B cell (primary cell): ENCODE results near the gene RSU1. TPM values are rescaled to one million over a fixed set of nuclear protein-coding genes. Genes with fewer than 3 reads are reported as not detected.

Source experiments
- ATAC-seq: fragments of 200-7000 bp; cut with Tn5 transposase; one replicate; pipeline ENCODE4 v1.10.0; 2021; ENCODE audit warnings: low read depth, mild to moderate bottlenecking, moderate number of reproducible peaks, moderate library complexity
- CTCF ChIA-PET: fragments of 350-600 bp; sonication (Branson Sonifier 250); formaldehyde crosslinking; loops from one replicate; lab custom pipeline; 2021; ENCODE audit warnings: antibody characterized with exemption, inconsistent platforms; lab: Charles Lee
- POLR2A ChIA-PET: fragments of 350-600 bp; sonication (Branson Sonifier 250); formaldehyde crosslinking; loops from one replicate; lab custom pipeline; 2021; ENCODE audit warnings: antibody characterized with exemption; lab: Charles Lee
- DNase-seq: peaks from one replicate; pipeline ENCODE4 v3.0.0; 2013
- H2AFZ ChIP-seq: 2 replicates; pipeline ENCODE4 v1.6.1; 2012; ENCODE audit warnings: mild to moderate bottlenecking, low read depth, low read length; ENCODE audit not compliant: insufficient read depth, poor library complexity, severe bottlenecking
- H3K27ac ChIP-seq, 2 donors: 1 replicate in 1 of 2; 2 replicates in 1 of 2; pipeline ENCODE4 v1.5.1; 2012 to 2013; ENCODE audit warnings: low read length in 2 of 2, mild to moderate bottlenecking in 2 of 2, moderate library complexity in 1 of 2
- H3K27me3 ChIP-seq, 4 experiments: fragments of 200-600 bp in 1 of 4; sonication (generic) in 1 of 4; replicated peaks in 1 of 4; 1 replicate in 2 of 4; 2 replicates in 2 of 4; pipeline versions ENCODE4 v1.6.1 to v1.7.0; 2013 to 2016; ENCODE audit warnings: low read length in 3 of 4, mild to moderate bottlenecking in 2 of 4, mixed read lengths in 1 of 4, moderate library complexity in 1 of 4; ENCODE audit not compliant: insufficient read depth in 4 of 4, control insufficient read depth in 3 of 4; ENCODE audit errors: control extremely low read depth in 1 of 4
- H3K36me3 ChIP-seq, 2 experiments: replicated peaks in 1 of 2; 1 replicate in 1 of 2; 2 replicates in 1 of 2; pipeline versions ENCODE4 v1.6.1 to v1.7.1; 2013; ENCODE audit warnings: low read length in 1 of 2; ENCODE audit not compliant: insufficient read depth in 2 of 2, control insufficient read depth in 1 of 2; ENCODE audit errors: control extremely low read depth in 1 of 2, extremely low read depth in 1 of 2
- H3K4me1 ChIP-seq, 2 donors: fragments of 200-600 bp in 1 of 2; sonication (generic) in 1 of 2; 1 replicate in 1 of 2; 2 replicates in 1 of 2; pipeline versions ENCODE4 v1.5.1 to v1.6.1; 2013 to 2017; ENCODE audit warnings: low read length in 2 of 2; ENCODE audit not compliant: control insufficient read depth in 2 of 2, insufficient read depth in 2 of 2
- H3K4me2 ChIP-seq: replicated peaks from 2 replicates; pipeline ENCODE3; 2012; ENCODE audit warnings: mild to moderate bottlenecking, low read depth, low read length; ENCODE audit not compliant: poor library complexity, severe bottlenecking
- H3K4me3 ChIP-seq, 5 experiments: fragments of 200-600 bp in 1 of 5; sonication (generic) in 1 of 5; 1 replicate in 3 of 5; 2 replicates in 2 of 5; pipeline versions ENCODE4 v1.5.1 to v1.7.0; 2011 to 2016; ENCODE audit warnings: low read length in 4 of 5, mild to moderate bottlenecking in 4 of 5, low read depth in 2 of 5, control low read depth in 1 of 5, moderate library complexity in 1 of 5; ENCODE audit not compliant: insufficient read depth in 1 of 5; ENCODE audit errors: control extremely low read depth in 1 of 5, extremely low read depth in 1 of 5
- H3K79me2 ChIP-seq: fragments of 200-600 bp; sonication (generic); one replicate; pipeline ENCODE4 v1.6.0; 2016; ENCODE audit warnings: low read length; ENCODE audit not compliant: control insufficient read depth, insufficient read depth
- H3K9ac ChIP-seq: fragments of 200-600 bp; sonication (generic); 2 replicates; pipeline ENCODE4 v1.6.1; 2017; ENCODE audit warnings: mild to moderate bottlenecking, low read length, moderate library complexity
- H3K9me3 ChIP-seq, 3 donors: one replicate each; pipeline versions ENCODE4 v1.6.1 to v1.7.1; 2013; ENCODE audit warnings: low read length in 2 of 3; ENCODE audit not compliant: control insufficient read depth in 2 of 3, insufficient read depth in 1 of 3; ENCODE audit errors: control extremely low read depth in 1 of 3
- H4K20me1 ChIP-seq: 2 replicates; pipeline ENCODE4 v1.6.0; 2012; ENCODE audit warnings: mild to moderate bottlenecking, low read length; ENCODE audit not compliant: insufficient read depth, control insufficient read depth, poor library complexity, severe bottlenecking
- H3K27ac Mint-ChIP-seq: one replicate; pipeline ENCODE4 v1.8.0; 2021; ENCODE audit warnings: mixed read lengths
- H3K27me3 Mint-ChIP-seq: one replicate; pipeline ENCODE4 v1.8.0; 2021; ENCODE audit warnings: mixed read lengths
- H3K4me1 Mint-ChIP-seq: one replicate; pipeline ENCODE4 v1.8.0; 2021; ENCODE audit warnings: mixed read lengths
- H3K4me3 Mint-ChIP-seq: one replicate; pipeline ENCODE4 v1.8.0; 2021; ENCODE audit warnings: mixed read lengths
- H3K9me3 Mint-ChIP-seq: one replicate; pipeline ENCODE4 v1.8.0; 2022; ENCODE audit warnings: mixed read lengths; ENCODE audit not compliant: insufficient read depth
- EZH2 ChIP-seq: IDR thresholded peaks from 2 replicates; pipeline ENCODE4 v1.6.1; 2012; ENCODE audit warnings: borderline replicate concordance, low read depth, mild to moderate bottlenecking, moderate library complexity, low read length; ENCODE audit not compliant: insufficient read depth, poor library complexity, severe bottlenecking
- WGBS: methylation state at CpG from one replicate; pipeline ENCODE4 v1.1.5; 2013; ENCODE audit warnings: missing lambda C conversion rate; ENCODE audit not compliant: insufficient coverage; 5-methylcytosine and 5-hydroxymethylcytosine counted together
- intact Hi-C: fragments of 100-400 bp; cut with micrococcal nuclease; formaldehyde crosslinking; loops from one replicate; pipeline ENCODE4 v1.10.0; 2022
- polyA plus RNA-seq: library from polyadenylated mRNA; depleted of rRNA; stranded (reverse); fragments of >200 nt; gene quantifications from 2 replicates; pipeline ENCODE4 v1.2.3, GENCODE V29; 2012
- total RNA-seq, 2 donors: library from RNA; stranded (reverse); fragments of 120-200 nt in 1 of 2; gene quantifications; 1 replicate in 1 of 2; 2 replicates in 1 of 2; pipeline versions ENCODE4 v1.2.3 to v1.2.4, GENCODE V29; 2013 to 2022
- TF ChIP-seq, protein P1 (sequence below): fragments of 200-600 bp; IDR thresholded peaks from one replicate; pipeline ENCODE4 v1.8.0; 2022; ENCODE audit warnings: antibody characterized with exemption, mild to moderate bottlenecking

Gene RSU1
- total and polyA plus RNA-seq, 2 donors (not counting 1 experiment from before 2014, with no cell fraction given) = 33.4 to 41.1 TPM

DNA sequence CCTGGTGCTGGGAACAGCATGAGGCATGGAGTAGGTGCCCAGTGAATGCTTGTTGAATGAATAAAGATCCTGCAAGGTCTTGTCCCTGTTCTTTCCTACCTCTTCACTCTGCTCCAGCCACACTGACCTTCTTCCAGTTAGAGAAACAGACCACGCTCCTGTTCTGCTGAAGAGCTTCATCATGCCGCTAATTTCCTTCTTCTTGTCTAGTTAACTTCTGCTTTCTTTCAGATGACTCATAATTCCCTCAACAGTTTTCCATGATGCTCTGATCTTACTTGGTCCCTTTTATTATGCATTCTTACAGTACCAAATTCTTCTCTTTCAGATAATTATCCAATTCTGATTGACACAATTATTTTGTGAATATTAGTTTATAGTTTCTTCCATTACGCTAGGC, 236.0 kb downstream of the RSU1 start:
- ChIA-PET POLR2A (no interaction called here), CTCF (no interaction called here)
- H3K4me3 ChIP-seq = no peak overlapping the region
- ATAC-seq (no peak), DNase-seq (no peak)
- H3K9me3 ChIP-seq = peaks cover 0 to 4% (median 0%) of the 10 kb centered on the region in 3 donors
- no peaks in the 10 kb centered on the region for H4K20me1 ChIP-seq
- no peaks in the 10 kb centered on the region for H3K36me3 ChIP-seq
- H3K4me2 ChIP-seq = no peak overlapping the region
- no peak overlapping the region for H3K27ac Mint-ChIP-seq
- no peak overlapping the region for H2AFZ ChIP-seq
- H3K9ac ChIP-seq = no peak overlapping the region
- H3K9me3 Mint-ChIP-seq = no peaks in the 10 kb centered on the region
- peaks cover 3% of the 10 kb centered on the region for H3K4me1 Mint-ChIP-seq
- H3K27ac ChIP-seq = no peak overlapping the region
- 53% methylated on average over 2 of the region's 3 CpGs for WGBS
- no peaks in the 10 kb centered on the region for H3K79me2 ChIP-seq
- H3K4me1 ChIP-seq = no peaks in the 10 kb centered on the region
- peaks cover 29% of the 10 kb centered on the region for H3K27me3 Mint-ChIP-seq
- no peak overlapping the region for H3K4me3 Mint-ChIP-seq
- H3K27me3 ChIP-seq = no peaks in the 10 kb centered on the region
- intact Hi-C loops = no loop called here
- no peak for TF ChIP-seq EZH2
- TF ChIP-seq, protein P1, sequence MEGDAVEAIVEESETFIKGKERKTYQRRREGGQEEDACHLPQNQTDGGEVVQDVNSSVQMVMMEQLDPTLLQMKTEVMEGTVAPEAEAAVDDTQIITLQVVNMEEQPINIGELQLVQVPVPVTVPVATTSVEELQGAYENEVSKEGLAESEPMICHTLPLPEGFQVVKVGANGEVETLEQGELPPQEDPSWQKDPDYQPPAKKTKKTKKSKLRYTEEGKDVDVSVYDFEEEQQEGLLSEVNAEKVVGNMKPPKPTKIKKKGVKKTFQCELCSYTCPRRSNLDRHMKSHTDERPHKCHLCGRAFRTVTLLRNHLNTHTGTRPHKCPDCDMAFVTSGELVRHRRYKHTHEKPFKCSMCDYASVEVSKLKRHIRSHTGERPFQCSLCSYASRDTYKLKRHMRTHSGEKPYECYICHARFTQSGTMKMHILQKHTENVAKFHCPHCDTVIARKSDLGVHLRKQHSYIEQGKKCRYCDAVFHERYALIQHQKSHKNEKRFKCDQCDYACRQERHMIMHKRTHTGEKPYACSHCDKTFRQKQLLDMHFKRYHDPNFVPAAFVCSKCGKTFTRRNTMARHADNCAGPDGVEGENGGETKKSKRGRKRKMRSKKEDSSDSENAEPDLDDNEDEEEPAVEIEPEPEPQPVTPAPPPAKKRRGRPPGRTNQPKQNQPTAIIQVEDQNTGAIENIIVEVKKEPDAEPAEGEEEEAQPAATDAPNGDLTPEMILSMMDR = no peak

DNA sequence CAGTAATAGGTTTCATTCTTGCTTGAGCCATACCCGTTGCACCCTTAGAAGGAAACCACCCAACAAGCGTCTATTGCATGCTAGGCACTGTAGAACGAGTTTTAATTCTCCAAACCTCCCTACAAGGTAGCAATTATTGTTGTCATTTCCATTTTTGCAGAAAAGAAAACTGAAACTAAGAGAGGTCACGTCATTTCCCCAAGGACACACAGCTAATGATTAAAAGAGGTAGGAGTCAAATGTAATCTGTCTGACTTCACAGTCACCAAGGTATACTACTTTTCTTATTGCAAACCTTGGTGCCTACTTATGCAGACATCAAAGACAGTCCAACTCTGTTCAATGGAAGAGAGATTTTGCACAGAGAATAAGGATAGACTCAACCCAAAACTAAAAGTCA, 246.5 kb downstream of the RSU1 start:
- Histone ChIP-seq H2AFZ (no peak overlapping the region), H4K20me1 (no peaks in the 10 kb centered on the region), H3K9ac (no peak overlapping the region), H3K79me2 (no peaks in the 10 kb centered on the region), H3K27ac (no peak overlapping the region), H3K36me3 (no peaks in the 10 kb centered on the region), H3K4me3 (no peak overlapping the region), H3K27me3 (no peaks in the 10 kb centered on the region), H3K4me1 (no peaks in the 10 kb centered on the region), H3K9me3 (peaks cover 0 to 4% (median 0%) of the 10 kb centered on the region in 3 donors), H3K4me2 (no peak overlapping the region)
- TF ChIP-seq, protein P1 = no peak
- TF ChIP-seq EZH2 = no peak
- DNase-seq = no peak
- Mint-ChIP-seq H3K4me3 (no peak overlapping the region), H3K4me1 (peaks cover 3% of the 10 kb centered on the region), H3K9me3 (no peaks in the 10 kb centered on the region), H3K27me3 (peaks cover 20% of the 10 kb centered on the region), H3K27ac (no peak overlapping the region)
- POLR2A ChIA-PET = no interaction called here
- CTCF ChIA-PET = no interaction called here
- no peak for ATAC-seq
- intact Hi-C loops = no loop called here
- no CpG with 5 or more reads among the region's 4 CpGs for WGBS
